HFFc6 (cell line): Measurements from ENCODE around the gene MTG2. TPM values are rescaled to one million over a fixed set of nuclear protein-coding genes. Genes with fewer than 3 reads are reported as not detected.
A peak's percentile ranks its signal among the peaks of the same experiment; 100 is the strongest.

Experiments used
- DNase-seq: peaks from one replicate; pipeline ENCODE4 v3.0.0-alpha.2; 2018
- H3K27ac Mint-ChIP-seq: 2 replicates; pipeline ENCODE4 v1.8.0; 2020; ENCODE audit warnings: mild to moderate bottlenecking, mixed read lengths
- H3K27me3 Mint-ChIP-seq: 2 replicates; pipeline ENCODE4 v1.8.0; 2021; ENCODE audit warnings: mild to moderate bottlenecking, moderate library complexity, mixed read lengths; ENCODE audit not compliant: insufficient read depth
- H3K36me3 Mint-ChIP-seq: 2 replicates; pipeline ENCODE4 v1.8.0; 2021; ENCODE audit warnings: low read depth, mixed read lengths
- H3K4me1 Mint-ChIP-seq: 2 replicates; pipeline ENCODE4 v1.8.0; 2020; ENCODE audit warnings: low read depth, mixed read lengths
- H3K4me3 Mint-ChIP-seq: 2 replicates; pipeline ENCODE4 v1.8.0; 2020; ENCODE audit warnings: mild to moderate bottlenecking, moderate library complexity, mixed read lengths
- H3K9me3 Mint-ChIP-seq: 2 replicates; pipeline ENCODE4 v1.8.0; 2020; ENCODE audit warnings: mild to moderate bottlenecking, mixed read lengths
- CTCF ChIP-seq: fragments of 200-600 bp; sonication (generic); IDR thresholded peaks from 2 replicates; pipeline ENCODE4 v1.5.0; 2021; ENCODE audit warnings: antibody characterized with exemption, mild to moderate bottlenecking
- total RNA-seq, 6 experiments: library from RNA; stranded (reverse); fragmentation: NEBNext Ultra II Directional; extraction: Animal tissue kit (Norgen Biotek cat#: 25700); gene quantifications; 2 replicates in 1 of 6; 3 replicates in 5 of 6; pipeline ENCODE4 v1.2.3, GENCODE V29; 2021

Gene MTG2
- total RNA-seq, 6 experiments from 2014 or later: 27.9 to 33.8 (median 30.2) TPM

- Mint-ChIP-seq H3K4me1 (peaks cover 12% of the 10 kb centered on the region), H3K27me3 (peaks cover 4% of the 10 kb centered on the region), H3K36me3 (peaks cover under 1% of the 10 kb centered on the region; the same call in 1 of the 2 replicates), H3K9me3 (peaks cover 4% of the 10 kb centered on the region; the same call in 1 of the 2 replicates), H3K4me3 (peak overlapping the region; percentile 85), H3K27ac (no peak overlapping the region)
- no peak for DNase-seq
- no peak for TF ChIP-seq CTCF
These were observed 54.6 kb downstream of the MTG2 start for GRCh38 chr20:62237514-62237800.

GRCh38 chr20:62237801-62238568 lies 55.2 kb downstream of the MTG2 start, which contains the start of gene OSBPL2:
TSS of gene OSBPL2 (plus strand) at chr20:62238521. CDS start at chr20:62256185, 17,664 bp downstream.
- Mint-ChIP-seq H3K36me3 (peaks cover 5% of the 10 kb centered on the region; the same call in 1 of the 2 replicates), H3K4me3 (peak within 1 kb of the TSS; percentile 90), H3K9me3 (peaks cover 4% of the 10 kb centered on the region; the same call in 1 of the 2 replicates), H3K27me3 (peaks cover 4% of the 10 kb centered on the region), H3K27ac (peak within 1 kb of the TSS; percentile 78), H3K4me1 (peaks cover 12% of the 10 kb centered on the region)
- peak; percentile 97 for DNase-seq
- no peak for TF ChIP-seq CTCF

- TF ChIP-seq CTCF: no peak
- Mint-ChIP-seq H3K27ac (peak overlapping the region; percentile 78), H3K4me1 (peaks cover 12% of the 10 kb centered on the region), H3K36me3 (peaks cover 5% of the 10 kb centered on the region; the same call in 1 of the 2 replicates), H3K9me3 (peaks cover 2% of the 10 kb centered on the region; the same call in 1 of the 2 replicates), H3K4me3 (peak overlapping the region; percentile 90), H3K27me3 (peaks cover 3% of the 10 kb centered on the region)
- no peak for DNase-seq
These were observed 55.9 kb downstream of the MTG2 start for GRCh38 chr20:62238569-62239277.

- peaks cover 2% of the 10 kb centered on the region for H3K27me3 Mint-ChIP-seq
- peak overlapping the region; percentile 90 for H3K4me3 Mint-ChIP-seq
- DNase-seq: no peak
- no peak for TF ChIP-seq CTCF
- H3K36me3 Mint-ChIP-seq: peaks cover 5% of the 10 kb centered on the region; the same call in 1 of the 2 replicates
- peaks cover 12% of the 10 kb centered on the region for H3K4me1 Mint-ChIP-seq
- H3K9me3 Mint-ChIP-seq: no peaks in the 10 kb centered on the region
- peak overlapping the region; percentile 78 for H3K27ac Mint-ChIP-seq
These were observed 56.6 kb downstream of the MTG2 start for GRCh38 chr20:62239278-62239879.

GRCh38 chr20:62240020-62240685 lies 57.3 kb downstream of the MTG2 start:
- H3K27me3 Mint-ChIP-seq: peaks cover 2% of the 10 kb centered on the region
- H3K4me3 Mint-ChIP-seq: peak overlapping the region; percentile 90
- no peak for TF ChIP-seq CTCF
- peaks cover 12% of the 10 kb centered on the region for H3K4me1 Mint-ChIP-seq
- no peaks in the 10 kb centered on the region for H3K9me3 Mint-ChIP-seq
- H3K36me3 Mint-ChIP-seq: peaks cover 5% of the 10 kb centered on the region; the same call in 1 of the 2 replicates
- H3K27ac Mint-ChIP-seq: peak overlapping the region; percentile 56; the same call in 1 of the 2 replicates
- DNase-seq: no peak
